Cortex of kidney (tissue), 1 donor: ENCODE data around the gene NACC2.
"Not testable (repeated sequence)": the region's sequence is repeated elsewhere in the genome, so short reads cannot be mapped to it uniquely, and the experiment has no call there.

Experiments used
- DNase-seq: peaks from one replicate; lab custom pipeline; 2025; lab: John Stamatoyannopoulos, UW

The NACC2 gene

GRCh38 chr9:136080716-136081112 is 14.4 kb downstream of the NACC2 start:
- DNase-seq = no peak

- no peak for DNase-seq
Observed at GRCh38 chr9:136079916-136080246, 15.2 kb downstream of the NACC2 start.

GRCh38 chr9:136079211-136079915 is 15.7 kb downstream of the NACC2 start:
- DNase-seq = no peak

- no peak for DNase-seq
Observed at GRCh38 chr9:136078498-136079011, 16.5 kb downstream of the NACC2 start.

- no peak for DNase-seq
Observed at GRCh38 chr9:136078024-136078423, 17.1 kb downstream of the NACC2 start.

- DNase-seq = no peak
Observed at GRCh38 chr9:136077491-136077890, 17.6 kb downstream of the NACC2 start.

- no peak for DNase-seq
Observed at GRCh38 chr9:136075881-136076678, 19.0 kb downstream of the NACC2 start.

GRCh38 chr9:136075134-136075841 is 19.8 kb downstream of the NACC2 start:
- no peak for DNase-seq

- DNase-seq = no peak
Observed at GRCh38 chr9:136074706-136075105, 20.4 kb downstream of the NACC2 start.

GRCh38 chr9:136062657-136063439 is 32.2 kb downstream of the NACC2 start:
- no peak for DNase-seq

- not testable (repeated sequence) for DNase-seq
Observed at GRCh38 chr9:136061916-136062315, 33.2 kb downstream of the NACC2 start.

GRCh38 chr9:136061405-136061804 is 33.7 kb downstream of the NACC2 start:
- no peak for DNase-seq

- DNase-seq = no peak
Observed at GRCh38 chr9:136060671-136061371, 34.3 kb downstream of the NACC2 start.

- no peak for DNase-seq
Observed at GRCh38 chr9:136059851-136060670, 35.0 kb downstream of the NACC2 start.

GRCh38 chr9:136059321-136059791 is 35.7 kb downstream of the NACC2 start:
- DNase-seq = no peak

GRCh38 chr9:136058801-136059302 is 36.2 kb downstream of the NACC2 start:
- DNase-seq = no peak

GRCh38 chr9:136058084-136058483 is 37.0 kb downstream of the NACC2 start:
- no peak for DNase-seq

- DNase-seq = no peak
Observed at GRCh38 chr9:136057236-136058081, 37.6 kb downstream of the NACC2 start.
